ENCODE measurements around the gene CDH2.

The CDH2 gene

GRCh38 chr18:28013066-28013465 lies 163.9 kb downstream of the CDH2 start:
- ATAC-seq, result no peak
- TF ChIP-seq ISL1 (CRISPR knock-in tag; IDR thresholded peaks at IDR 0.05) (0 out of 2 replicates have a peak, but pooled peaks have one; percentile 6), GLIS3 (CRISPR knock-in tag; IDR thresholded peaks at IDR 0.05) (no peak), CREB5 (CRISPR knock-in tag; IDR thresholded peaks at IDR 0.05; ENCODE audit: low read depth) (no peak)

GRCh38 chr18:28012336-28012735 lies 164.6 kb downstream of the CDH2 start:
- no peak for ATAC-seq
- no peak for TF ChIP-seq POU6F1 (CRISPR knock-in tag; IDR thresholded peaks at IDR 0.05; ENCODE audit: borderline replicate concordance, low read depth)
- no peak for TF ChIP-seq ZNF8 (CRISPR knock-in tag; IDR thresholded peaks at IDR 0.05)
- TF ChIP-seq BACH2 (CRISPR knock-in tag; IDR thresholded peaks at IDR 0.05; ENCODE audit: borderline replicate concordance), result no peak
- no peak for TF ChIP-seq ISL1 (CRISPR knock-in tag; IDR thresholded peaks at IDR 0.05)
- no peak for TF ChIP-seq PATZ1 (CRISPR knock-in tag; IDR thresholded peaks at IDR 0.05; ENCODE audit: borderline replicate concordance)
- no peak for TF ChIP-seq ZC3H10 (CRISPR knock-in tag; IDR thresholded peaks at IDR 0.05)
- TF ChIP-seq GLIS3 (CRISPR knock-in tag; IDR thresholded peaks at IDR 0.05), result no peak
- TF ChIP-seq CSRNP3 (CRISPR knock-in tag; IDR thresholded peaks at IDR 0.05), result no peak
- no peak for TF ChIP-seq ZFP3 (CRISPR knock-in tag; IDR thresholded peaks at IDR 0.05)
- TF ChIP-seq CREB5 (CRISPR knock-in tag; IDR thresholded peaks at IDR 0.05; ENCODE audit: low read depth), result no peak
- no peak for TF ChIP-seq ESRRG (CRISPR knock-in tag; IDR thresholded peaks at IDR 0.05)
- TF ChIP-seq TSHZ2 (CRISPR knock-in tag; IDR thresholded peaks at IDR 0.05), result no peak
- no peak for TF ChIP-seq TCF4 (CRISPR knock-in tag; IDR thresholded peaks at IDR 0.05; ENCODE audit: borderline replicate concordance)
- TF ChIP-seq CSDC2 (CRISPR knock-in tag; IDR thresholded peaks at IDR 0.05), result no peak
- TF ChIP-seq ARNTL (CRISPR knock-in tag; IDR thresholded peaks at IDR 0.05; ENCODE audit: borderline replicate concordance, low read depth), result no peak
- TF ChIP-seq RARB (CRISPR knock-in tag; IDR thresholded peaks at IDR 0.05), result no peak
- TF ChIP-seq ZNF565 (CRISPR knock-in tag; conservative IDR thresholded peaks at IDR 0.05; ENCODE audit: low read depth), result no peak

GRCh38 chr18:28009589-28009988 lies 167.3 kb downstream of the CDH2 start:
- ATAC-seq, result no peak; the same call in 2 of the 3 replicates
- TF ChIP-seq ZFP3 (CRISPR knock-in tag; IDR thresholded peaks at IDR 0.05) (no peak), ZNF70 (CRISPR knock-in tag; IDR thresholded peaks at IDR 0.05) (no peak), ZFP30 (CRISPR knock-in tag; IDR thresholded peaks at IDR 0.05) (no peak), ARNTL (CRISPR knock-in tag; IDR thresholded peaks at IDR 0.05; ENCODE audit: borderline replicate concordance, low read depth) (no peak), ZNF8 (CRISPR knock-in tag; IDR thresholded peaks at IDR 0.05) (no peak), CSRNP3 (CRISPR knock-in tag; IDR thresholded peaks at IDR 0.05) (no peak), PATZ1 (CRISPR knock-in tag; IDR thresholded peaks at IDR 0.05; ENCODE audit: borderline replicate concordance) (no peak), ISL1 (CRISPR knock-in tag; IDR thresholded peaks at IDR 0.05) (no peak), TSHZ2 (CRISPR knock-in tag; IDR thresholded peaks at IDR 0.05) (no peak), OSR1 (CRISPR knock-in tag; IDR thresholded peaks at IDR 0.05) (no peak), RARB (CRISPR knock-in tag; IDR thresholded peaks at IDR 0.05) (no peak)
